ENCODE data around the gene FARP2. TPM values are rescaled to one million over a fixed set of nuclear protein-coding genes. Genes with fewer than 3 reads are reported as not detected.

FARP2 gene
- total RNA-seq, 1 donor from 2014 or later = 65.0 TPM

GRCh38 chr2:241375300-241375699 is 19.2 kb downstream of the FARP2 start:
- Histone ChIP-seq H3K9me3 (ENCODE audit: insufficient read depth, low read depth, low read length) (no peaks in the 10 kb centered on the region), H3K79me2 (ENCODE audit: insufficient read depth, low read length) (peaks cover 51% of the 10 kb centered on the region), H4K20me1 (ENCODE audit: insufficient read depth, low read length) (peaks cover 67% of the 10 kb centered on the region), H3K4me3 (ENCODE audit: insufficient read depth, low read depth, low read length) (no peak overlapping the region), H3K4me1 (ENCODE audit: insufficient read depth, low read length) (peaks cover 8% of the 10 kb centered on the region), H3K4me2 (ENCODE audit: low read length) (no peak overlapping the region), H3K9ac (ENCODE audit: low read length) (no peak overlapping the region), H3K27me3 (ENCODE audit: insufficient read depth, low read length) (no peaks in the 10 kb centered on the region), H2AFZ (ENCODE audit: low read depth, low read length) (no peak overlapping the region), H3K27ac (ENCODE audit: low read depth, low read length) (no peak overlapping the region), H3K36me3 (ENCODE audit: insufficient read depth, low read length) (no peaks in the 10 kb centered on the region)
- Mint-ChIP-seq H3K4me1 (ENCODE audit: low read depth, unreplicated experiment) (peaks cover 12% of the 10 kb centered on the region), H3K9me3 (ENCODE audit: unreplicated experiment) (no peaks in the 10 kb centered on the region), H3K27ac (ENCODE audit: unreplicated experiment) (no peak overlapping the region), H3K36me3 (ENCODE audit: low read depth, unreplicated experiment) (peaks cover 8% of the 10 kb centered on the region), H3K27me3 (ENCODE audit: low read depth, unreplicated experiment) (no peaks in the 10 kb centered on the region), H3K4me3 (ENCODE audit: unreplicated experiment) (no peak overlapping the region)
- FAIRE-seq (no peak), DNase-seq (ENCODE audit: low read depth) (no peak)
- no peak for TF ChIP-seq EZH2 (IDR thresholded peaks at IDR 0.05; ENCODE audit: insufficient read depth, low read length)
- TF ChIP-seq, protein P1, sequence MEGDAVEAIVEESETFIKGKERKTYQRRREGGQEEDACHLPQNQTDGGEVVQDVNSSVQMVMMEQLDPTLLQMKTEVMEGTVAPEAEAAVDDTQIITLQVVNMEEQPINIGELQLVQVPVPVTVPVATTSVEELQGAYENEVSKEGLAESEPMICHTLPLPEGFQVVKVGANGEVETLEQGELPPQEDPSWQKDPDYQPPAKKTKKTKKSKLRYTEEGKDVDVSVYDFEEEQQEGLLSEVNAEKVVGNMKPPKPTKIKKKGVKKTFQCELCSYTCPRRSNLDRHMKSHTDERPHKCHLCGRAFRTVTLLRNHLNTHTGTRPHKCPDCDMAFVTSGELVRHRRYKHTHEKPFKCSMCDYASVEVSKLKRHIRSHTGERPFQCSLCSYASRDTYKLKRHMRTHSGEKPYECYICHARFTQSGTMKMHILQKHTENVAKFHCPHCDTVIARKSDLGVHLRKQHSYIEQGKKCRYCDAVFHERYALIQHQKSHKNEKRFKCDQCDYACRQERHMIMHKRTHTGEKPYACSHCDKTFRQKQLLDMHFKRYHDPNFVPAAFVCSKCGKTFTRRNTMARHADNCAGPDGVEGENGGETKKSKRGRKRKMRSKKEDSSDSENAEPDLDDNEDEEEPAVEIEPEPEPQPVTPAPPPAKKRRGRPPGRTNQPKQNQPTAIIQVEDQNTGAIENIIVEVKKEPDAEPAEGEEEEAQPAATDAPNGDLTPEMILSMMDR (IDR thresholded peaks at IDR 0.05; ENCODE audit: insufficient read depth, low read depth, low read length) = no peak

DNA sequence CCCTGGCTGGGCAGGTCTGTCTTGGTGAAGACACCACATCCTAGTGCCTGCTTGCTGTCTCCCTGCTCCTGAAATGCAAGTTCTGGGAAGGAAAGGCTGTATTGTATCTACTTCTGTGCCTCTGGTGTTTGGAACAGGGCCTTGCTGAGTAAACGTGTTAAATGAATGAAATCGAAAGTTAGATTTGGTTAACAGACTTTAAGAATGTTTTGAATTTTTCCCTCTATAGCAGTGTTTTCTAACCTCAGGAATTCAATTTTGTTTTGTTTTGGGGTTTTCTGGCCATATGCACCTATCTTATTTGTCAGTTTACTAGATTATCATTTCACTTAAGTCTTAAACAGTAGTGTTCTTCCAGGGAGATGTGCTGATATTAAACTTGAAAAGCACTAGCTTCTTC is 20.7 kb downstream of the FARP2 start:
- H3K4me2 ChIP-seq (ENCODE audit: low read length) = no peak overlapping the region
- H3K27me3 ChIP-seq (ENCODE audit: insufficient read depth, low read length) = no peaks in the 10 kb centered on the region
- H3K9ac ChIP-seq (ENCODE audit: low read length) = no peak overlapping the region
- no peak overlapping the region for H3K27ac ChIP-seq (ENCODE audit: low read depth, low read length)
- peaks cover 18% of the 10 kb centered on the region for H3K4me1 Mint-ChIP-seq (ENCODE audit: low read depth, unreplicated experiment)
- TF ChIP-seq, protein P1 (IDR thresholded peaks at IDR 0.05; ENCODE audit: insufficient read depth, low read depth, low read length) = no peak
- TF ChIP-seq EZH2 (IDR thresholded peaks at IDR 0.05; ENCODE audit: insufficient read depth, low read length) = no peak
- no peaks in the 10 kb centered on the region for H3K27me3 Mint-ChIP-seq (ENCODE audit: low read depth, unreplicated experiment)
- peaks cover 8% of the 10 kb centered on the region for H3K4me1 ChIP-seq (ENCODE audit: insufficient read depth, low read length)
- no peak overlapping the region for H2AFZ ChIP-seq (ENCODE audit: low read depth, low read length)
- H3K4me3 Mint-ChIP-seq (ENCODE audit: unreplicated experiment) = no peak overlapping the region
- H3K9me3 Mint-ChIP-seq (ENCODE audit: unreplicated experiment) = no peaks in the 10 kb centered on the region
- no peak overlapping the region for H3K27ac Mint-ChIP-seq (ENCODE audit: unreplicated experiment)
- H3K4me3 ChIP-seq (ENCODE audit: insufficient read depth, low read depth, low read length) = no peak overlapping the region
- H3K79me2 ChIP-seq (ENCODE audit: insufficient read depth, low read length) = peaks cover 51% of the 10 kb centered on the region
- H4K20me1 ChIP-seq (ENCODE audit: insufficient read depth, low read length) = peaks cover 69% of the 10 kb centered on the region
- DNase-seq (ENCODE audit: low read depth) = peak; percentile 18
- FAIRE-seq = no peak
- H3K36me3 ChIP-seq (ENCODE audit: insufficient read depth, low read length) = no peaks in the 10 kb centered on the region
- no peaks in the 10 kb centered on the region for H3K9me3 ChIP-seq (ENCODE audit: insufficient read depth, low read depth, low read length)
- H3K36me3 Mint-ChIP-seq (ENCODE audit: low read depth, unreplicated experiment) = peaks cover 8% of the 10 kb centered on the region

- peaks cover 18% of the 10 kb centered on the region for H3K4me1 Mint-ChIP-seq (ENCODE audit: low read depth, unreplicated experiment)
- DNase-seq (ENCODE audit: low read depth) = peak; percentile 22
- H3K27me3 ChIP-seq (ENCODE audit: insufficient read depth, low read length) = no peaks in the 10 kb centered on the region
- H3K36me3 Mint-ChIP-seq (ENCODE audit: low read depth, unreplicated experiment) = peaks cover 17% of the 10 kb centered on the region
- no peak for FAIRE-seq
- H3K4me1 ChIP-seq (ENCODE audit: insufficient read depth, low read length) = peaks cover 8% of the 10 kb centered on the region
- H3K9me3 ChIP-seq (ENCODE audit: insufficient read depth, low read depth, low read length) = no peaks in the 10 kb centered on the region
- H3K27ac Mint-ChIP-seq (ENCODE audit: unreplicated experiment) = no peak overlapping the region
- H3K4me3 Mint-ChIP-seq (ENCODE audit: unreplicated experiment) = no peak overlapping the region
- no peak overlapping the region for H3K27ac ChIP-seq (ENCODE audit: low read depth, low read length)
- no peak for TF ChIP-seq EZH2 (IDR thresholded peaks at IDR 0.05; ENCODE audit: insufficient read depth, low read length)
- TF ChIP-seq, protein P1 (IDR thresholded peaks at IDR 0.05; ENCODE audit: insufficient read depth, low read depth, low read length) = no peak
- H3K4me2 ChIP-seq (ENCODE audit: low read length) = peak overlapping the region; percentile 40
- no peaks in the 10 kb centered on the region for H3K27me3 Mint-ChIP-seq (ENCODE audit: low read depth, unreplicated experiment)
- no peak overlapping the region for H3K4me3 ChIP-seq (ENCODE audit: insufficient read depth, low read depth, low read length)
- H3K79me2 ChIP-seq (ENCODE audit: insufficient read depth, low read length) = peaks cover 51% of the 10 kb centered on the region
- no peaks in the 10 kb centered on the region for H3K36me3 ChIP-seq (ENCODE audit: insufficient read depth, low read length)
- no peak overlapping the region for H2AFZ ChIP-seq (ENCODE audit: low read depth, low read length)
- peaks cover 68% of the 10 kb centered on the region for H4K20me1 ChIP-seq (ENCODE audit: insufficient read depth, low read length)
- H3K9ac ChIP-seq (ENCODE audit: low read length) = no peak overlapping the region
- no peaks in the 10 kb centered on the region for H3K9me3 Mint-ChIP-seq (ENCODE audit: unreplicated experiment)
Observed at GRCh38 chr2:241378816-241379215, 22.7 kb downstream of the FARP2 start.

Measured in astrocyte (in vitro differentiated cells and primary cell).